Activated T-helper 1 cell treated with anti-CD3 and anti-CD28 coated beads, Interleukin-2, amount 50 U/mL, for 16 hours (primary cell): ENCODE results near the gene TRIM29.
"Not testable (repeated sequence)": the region's sequence is repeated elsewhere in the genome, so short reads cannot be mapped to it uniquely, and the experiment has no call there.

ENCODE experiments used
- DNase-seq, 2 donors: peaks; one replicate each; pipeline ENCODE4 v3.0.0-alpha.2; 2020; ENCODE audit warnings: low read depth in 1 of 2, low spot score in 1 of 2

Gene TRIM29

GRCh38 chr11:120173019-120173705 lies 35.2 kb upstream of the TRIM29 start:
- DNase-seq: no peak

GRCh38 chr11:120172054-120172911 lies 34.4 kb upstream of the TRIM29 start:
- no peak for DNase-seq

GRCh38 chr11:120170741-120171261 lies 32.9 kb upstream of the TRIM29 start:
- DNase-seq: no peak

GRCh38 chr11:120169981-120170698 lies 32.2 kb upstream of the TRIM29 start:
- DNase-seq: no peak

GRCh38 chr11:120168960-120169681 lies 31.2 kb upstream of the TRIM29 start:
- DNase-seq: peak; percentile 36 to 38

GRCh38 chr11:120168108-120168959 lies 30.4 kb upstream of the TRIM29 start:
- no peak for DNase-seq

GRCh38 chr11:120167659-120168058 lies 29.7 kb upstream of the TRIM29 start:
- DNase-seq: no peak

- no peak for DNase-seq
Observed at GRCh38 chr11:120160436-120160835, 22.5 kb upstream of the TRIM29 start.

- DNase-seq: no peak
Observed at GRCh38 chr11:120153221-120153620, 15.3 kb upstream of the TRIM29 start.

GRCh38 chr11:120151536-120151935 lies 13.6 kb upstream of the TRIM29 start:
- no peak for DNase-seq

- no peak for DNase-seq
Observed at GRCh38 chr11:120149246-120149645, 11.3 kb upstream of the TRIM29 start.

- no peak for DNase-seq
Observed at GRCh38 chr11:120147950-120148270, 10.0 kb upstream of the TRIM29 start.

GRCh38 chr11:120147094-120147949 lies 9.4 kb upstream of the TRIM29 start:
- DNase-seq: no peak

- DNase-seq: no peak
Observed at GRCh38 chr11:120146413-120147093, 8.6 kb upstream of the TRIM29 start.

GRCh38 chr11:120144501-120144900 lies 6.6 kb upstream of the TRIM29 start:
- DNase-seq: no peak

GRCh38 chr11:120143472-120143871 lies 5.6 kb upstream of the TRIM29 start:
- not testable (repeated sequence) for DNase-seq

- no peak for DNase-seq
Observed at GRCh38 chr11:120142441-120143100, 4.7 kb upstream of the TRIM29 start.

GRCh38 chr11:120141768-120142423 lies 4.0 kb upstream of the TRIM29 start:
- no peak for DNase-seq
